Colonic mucosa (tissue), 4 donors: Measurements from ENCODE around the gene UBL7. TPM values are rescaled to one million over a fixed set of nuclear protein-coding genes. Genes with fewer than 3 reads are reported as not detected.

Source experiments
- DNase-seq: peaks from one replicate; pipeline ENCODE4 v3.0.0-alpha.2; 2020
- H3K27ac ChIP-seq: fragments of 200-600 bp; one replicate; pipeline ENCODE4 v1.8.0; 2021
- H3K27me3 ChIP-seq: fragments of 200-600 bp; one replicate; pipeline ENCODE4 v1.8.0; 2021
- H3K36me3 ChIP-seq: fragments of 200-600 bp; one replicate; pipeline ENCODE4 v1.8.0; 2021
- H3K4me1 ChIP-seq: fragments of 200-600 bp; one replicate; pipeline ENCODE4 v1.8.0; 2021; ENCODE audit warnings: mild to moderate bottlenecking
- H3K4me3 ChIP-seq: fragments of 200-600 bp; one replicate; pipeline ENCODE4 v1.8.0; 2021
- H3K9ac ChIP-seq, 2 donors: one replicate each; pipeline ENCODE4 v1.7.0; 2013; ENCODE audit warnings: control low read depth in 2 of 2, low read depth in 2 of 2, low read length in 2 of 2
- H3K9me3 ChIP-seq: fragments of 200-600 bp; one replicate; pipeline ENCODE4 v1.8.0; 2021
- intact Hi-C: fragments of 100-400 bp; cut with DNase I; formaldehyde crosslinking; loops from one replicate; pipeline ENCODE4 v1.14.1; 2022
- total RNA-seq, 2 donors: library from RNA; stranded (reverse); fragmentation: NEBNext Ultra II Directional in 1 of 2; extraction: Animal tissue kit (Norgen Biotek cat#: 25700) in 1 of 2; gene quantifications; one replicate each; pipeline ENCODE4 v1.2.1, GENCODE V29; 2021
- TF ChIP-seq, protein P1 (sequence below): fragments of 200-600 bp; IDR thresholded peaks from one replicate; pipeline ENCODE4 v1.8.0; 2022; ENCODE audit warnings: antibody characterized with exemption, mild to moderate bottlenecking
- donor health status: healthy.
- donor health status: DM: no; HTN: no; CAD: no.
- donor health status: DM: no; HTN: no; CAD: no.

Gene UBL7
- total RNA-seq, 2 donors from 2014 or later, result 32.2 to 43.8 TPM

- no peak overlapping the region for H3K9ac ChIP-seq
- DNase-seq, result no peak
Measured at GRCh38 chr15:74422265-74422651, 38.7 kb downstream of the UBL7 start.

DNA sequence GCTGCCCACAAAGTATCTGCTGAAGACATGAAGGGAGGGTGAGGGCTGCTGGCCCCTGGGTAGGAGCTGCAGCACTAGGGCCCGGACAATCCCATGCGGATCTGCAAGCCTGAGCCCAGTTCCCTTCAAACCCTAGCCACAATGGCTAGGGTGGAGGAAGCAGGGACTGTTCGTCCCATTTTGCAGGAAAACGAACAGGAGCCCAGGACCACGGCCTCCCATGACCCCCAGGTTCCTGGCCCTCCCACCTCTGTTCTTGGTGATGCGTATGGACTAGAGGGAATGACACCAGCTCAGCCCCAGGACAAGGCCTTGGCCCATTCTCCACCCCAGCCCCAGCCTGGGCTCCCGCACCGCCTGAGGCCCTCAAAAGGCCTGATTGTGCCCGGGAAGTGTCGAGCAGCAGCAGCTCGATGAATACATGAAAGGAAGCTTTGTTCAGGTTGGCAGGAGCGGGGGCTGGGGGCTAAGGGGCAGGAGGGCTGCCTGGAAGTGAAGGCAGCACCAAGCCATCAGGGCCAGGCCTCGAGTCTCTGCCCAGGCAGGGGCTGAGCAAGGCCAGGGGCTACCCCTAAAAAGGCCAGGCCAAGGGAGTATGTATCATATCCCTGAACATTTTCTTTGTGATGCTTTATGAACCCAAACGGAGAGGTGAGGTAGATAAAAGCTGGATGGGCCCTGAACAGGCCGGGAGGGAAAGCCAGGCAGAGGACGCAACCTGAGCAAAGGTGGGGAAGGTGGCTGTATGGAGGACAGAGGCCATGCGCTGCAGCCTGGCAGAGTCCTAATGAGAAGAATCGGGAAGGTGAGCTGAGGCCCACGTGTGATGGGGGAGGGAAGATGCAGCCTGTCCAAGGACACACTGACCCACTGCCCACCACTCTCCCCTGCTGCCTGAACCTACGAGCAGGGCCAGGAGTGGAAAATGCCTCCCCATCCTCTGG, 39.4 kb downstream of the UBL7 start:
- TF ChIP-seq, protein P1, sequence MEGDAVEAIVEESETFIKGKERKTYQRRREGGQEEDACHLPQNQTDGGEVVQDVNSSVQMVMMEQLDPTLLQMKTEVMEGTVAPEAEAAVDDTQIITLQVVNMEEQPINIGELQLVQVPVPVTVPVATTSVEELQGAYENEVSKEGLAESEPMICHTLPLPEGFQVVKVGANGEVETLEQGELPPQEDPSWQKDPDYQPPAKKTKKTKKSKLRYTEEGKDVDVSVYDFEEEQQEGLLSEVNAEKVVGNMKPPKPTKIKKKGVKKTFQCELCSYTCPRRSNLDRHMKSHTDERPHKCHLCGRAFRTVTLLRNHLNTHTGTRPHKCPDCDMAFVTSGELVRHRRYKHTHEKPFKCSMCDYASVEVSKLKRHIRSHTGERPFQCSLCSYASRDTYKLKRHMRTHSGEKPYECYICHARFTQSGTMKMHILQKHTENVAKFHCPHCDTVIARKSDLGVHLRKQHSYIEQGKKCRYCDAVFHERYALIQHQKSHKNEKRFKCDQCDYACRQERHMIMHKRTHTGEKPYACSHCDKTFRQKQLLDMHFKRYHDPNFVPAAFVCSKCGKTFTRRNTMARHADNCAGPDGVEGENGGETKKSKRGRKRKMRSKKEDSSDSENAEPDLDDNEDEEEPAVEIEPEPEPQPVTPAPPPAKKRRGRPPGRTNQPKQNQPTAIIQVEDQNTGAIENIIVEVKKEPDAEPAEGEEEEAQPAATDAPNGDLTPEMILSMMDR, result no peak
- no peak overlapping the region for H3K9ac ChIP-seq
- DNase-seq, result no peak
- H3K4me3 ChIP-seq, result no peak overlapping the region
- intact Hi-C loops, result no loop called here
- no peaks in the 10 kb centered on the region for H3K9me3 ChIP-seq
- H3K36me3 ChIP-seq, result no peaks in the 10 kb centered on the region
- no peaks in the 10 kb centered on the region for H3K27me3 ChIP-seq
- H3K27ac ChIP-seq, result no peak overlapping the region
- no peaks in the 10 kb centered on the region for H3K4me1 ChIP-seq

More at GRCh38 chr15:74422265-74422651, 38.7 kb downstream of the UBL7 start:
- Histone ChIP-seq H3K36me3 (no peaks in the 10 kb centered on the region), H3K27ac (no peak overlapping the region), H3K4me3 (no peak overlapping the region), H3K9me3 (no peaks in the 10 kb centered on the region), H3K4me1 (no peaks in the 10 kb centered on the region), H3K27me3 (no peaks in the 10 kb centered on the region)
- intact Hi-C loops, result no loop called here
- TF ChIP-seq, protein P1, result no peak

GRCh38 chr15:74420193-74420905, 40.6 kb downstream of the UBL7 start:
- TF ChIP-seq, protein P1, result no peak
- DNase-seq, result no peak
- no peak overlapping the region for H3K27ac ChIP-seq
- H3K4me3 ChIP-seq, result no peak overlapping the region
- intact Hi-C loops, result no loop called here
- H3K36me3 ChIP-seq, result no peaks in the 10 kb centered on the region
- H3K4me1 ChIP-seq, result no peaks in the 10 kb centered on the region
- H3K9ac ChIP-seq, result no peak overlapping the region
- H3K9me3 ChIP-seq, result no peaks in the 10 kb centered on the region
- no peaks in the 10 kb centered on the region for H3K27me3 ChIP-seq

DNA sequence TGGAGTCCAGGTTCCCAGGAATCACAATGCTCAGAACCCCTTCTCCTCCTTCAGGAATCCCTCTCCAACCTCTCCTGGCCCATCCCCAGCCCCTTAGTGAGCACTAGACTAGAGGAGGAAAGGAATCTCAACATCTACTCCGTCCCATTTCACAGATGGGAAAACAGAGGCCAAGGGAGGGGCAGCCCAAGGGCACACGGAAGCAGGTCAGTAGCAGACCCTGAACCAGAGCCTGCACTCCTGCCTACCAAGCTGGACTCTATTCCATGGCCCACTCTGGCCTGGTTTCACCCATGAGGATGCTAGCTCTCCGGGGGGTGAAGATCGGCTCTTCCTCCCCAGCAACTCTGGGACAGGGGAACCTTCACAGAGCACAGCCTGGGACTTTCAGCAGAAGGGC, 41.5 kb downstream of the UBL7 start:
- no peak overlapping the region for H3K4me3 ChIP-seq
- no peaks in the 10 kb centered on the region for H3K9me3 ChIP-seq
- no peaks in the 10 kb centered on the region for H3K4me1 ChIP-seq
- no peak overlapping the region for H3K9ac ChIP-seq
- H3K27me3 ChIP-seq, result no peaks in the 10 kb centered on the region
- intact Hi-C loops, result no loop called here
- TF ChIP-seq, protein P1, result no peak
- DNase-seq, result no peak
- H3K36me3 ChIP-seq, result no peaks in the 10 kb centered on the region
- no peak overlapping the region for H3K27ac ChIP-seq

- Histone ChIP-seq H3K9me3 (no peaks in the 10 kb centered on the region), H3K27me3 (no peaks in the 10 kb centered on the region), H3K36me3 (no peaks in the 10 kb centered on the region), H3K27ac (no peak overlapping the region), H3K4me3 (no peak overlapping the region), H3K4me1 (no peaks in the 10 kb centered on the region), H3K9ac (no peak overlapping the region)
- intact Hi-C loops, result no loop called here
- no peak for DNase-seq
- TF ChIP-seq, protein P1, result no peak
Measured at GRCh38 chr15:74418575-74419338, 42.2 kb downstream of the UBL7 start.
